ENCODE measurements around the gene FAM117A. TPM values are rescaled to one million over a fixed set of nuclear protein-coding genes. Genes with fewer than 3 reads are reported as not detected.
A peak's percentile ranks its signal among the peaks of the same experiment; 100 is the strongest.
"Not testable (repeated sequence)": the region's sequence is repeated elsewhere in the genome, so short reads cannot be mapped to it uniquely, and the experiment has no call there.

Gene FAM117A
- total RNA-seq, 4 donors from 2014 or later, result 21.8 to 39.7 (median 26.4) TPM

GRCh38 chr17:49760296-49760695 lies 3.6 kb downstream of the FAM117A start:
- TF ChIP-seq CTCF (IDR thresholded peaks at IDR 0.05) (no peak), POLR2A (IDR thresholded peaks at IDR 0.05) (no peak)
- no peak overlapping the region for H3K4me3 ChIP-seq (ENCODE audit: low read depth, poor library complexity, severe bottlenecking)
- intact Hi-C loops (cut with DNase I; ENCODE audit: low total_unique reads), result no loop called here
- no peak for DNase-seq (ENCODE audit: low spot score in 2 of 2)
- WGBS, 2 donors, result 77 to 80% methylated on average over 1 of the region's 1 CpG

GRCh38 chr17:49759203-49759602 lies 4.7 kb downstream of the FAM117A start:
- 71 to 77% methylated on average over 3 of the region's 3 CpGs for WGBS, 2 donors
- intact Hi-C loops (cut with DNase I; ENCODE audit: low total_unique reads), result no loop called here
- no peak for TF ChIP-seq POLR2A (IDR thresholded peaks at IDR 0.05)
- no peak for TF ChIP-seq CTCF (IDR thresholded peaks at IDR 0.05)
- DNase-seq (ENCODE audit: low spot score in 2 of 2), result no peak
- H3K4me3 ChIP-seq (ENCODE audit: low read depth, poor library complexity, severe bottlenecking), result no peak overlapping the region

- H3K4me3 ChIP-seq (ENCODE audit: low read depth, poor library complexity, severe bottlenecking); DNase-seq (ENCODE audit: low spot score in 2 of 2); intact Hi-C loops (cut with DNase I; ENCODE audit: low total_unique reads): not testable (repeated sequence)
- 74 to 80% methylated on average over 8 of the region's 8 CpGs for WGBS, 2 donors
Measured at GRCh38 chr17:49758464-49759010, 5.4 kb downstream of the FAM117A start.

GRCh38 chr17:49757151-49757777 lies 6.7 kb downstream of the FAM117A start:
- intact Hi-C loops (cut with DNase I; ENCODE audit: low total_unique reads), result no loop called here
- no peak for DNase-seq (ENCODE audit: low spot score in 2 of 2)
- no peak overlapping the region for H3K4me3 ChIP-seq (ENCODE audit: low read depth, poor library complexity, severe bottlenecking)
- TF ChIP-seq POLR2A (IDR thresholded peaks at IDR 0.05), result no peak
- TF ChIP-seq CTCF (IDR thresholded peaks at IDR 0.05), result no peak
- WGBS, 2 donors, result 59 to 69% methylated on average over 6 of the region's 6 CpGs

GRCh38 chr17:49756323-49757150 lies 7.4 kb downstream of the FAM117A start:
- intact Hi-C loops (cut with DNase I; ENCODE audit: low total_unique reads), result no loop called here
- DNase-seq (ENCODE audit: low spot score in 2 of 2), result peak in 1 of 2 donors; percentile 54
- WGBS, 2 donors, result 84 to 86% methylated on average over 9 of the region's 9 CpGs
- no peak overlapping the region for H3K4me3 ChIP-seq (ENCODE audit: low read depth, poor library complexity, severe bottlenecking)
- TF ChIP-seq CTCF (IDR thresholded peaks at IDR 0.05) (no peak), POLR2A (IDR thresholded peaks at IDR 0.05) (no peak)

GRCh38 chr17:49755663-49756283 lies 8.2 kb downstream of the FAM117A start:
- H3K4me3 ChIP-seq (ENCODE audit: low read depth, poor library complexity, severe bottlenecking), result no peak overlapping the region
- 68 to 72% methylated on average over 4 of the region's 4 CpGs for WGBS, 2 donors
- TF ChIP-seq POLR2A (IDR thresholded peaks at IDR 0.05) (no peak), CTCF (IDR thresholded peaks at IDR 0.05) (no peak)
- intact Hi-C loops (cut with DNase I; ENCODE audit: low total_unique reads), result no loop called here
- DNase-seq (ENCODE audit: low spot score in 2 of 2), result no peak

Measured in lower leg skin (tissue), 4 donors.